K562 (cell line): Measurements from ENCODE around the gene DYNC1I1.

Experiments
- BACH1 ChIP-seq: fragments of 200-800 bp; sonication (Bioruptor generic); IDR thresholded peaks from 2 replicates; pipeline ENCODE4 v1.6.1; 2016; ENCODE audit warnings: missing genetic modification characterization, missing compliant biosample characterization
- ESRRA ChIP-seq: fragments of 450-650 bp; IDR thresholded peaks from 2 replicates; pipeline ENCODE4 v1.6.1; 2014; ENCODE audit warnings: low read depth, mild to moderate bottlenecking, moderate library complexity, borderline replicate concordance
- KAT8 ChIP-seq: fragments of 450-650 bp; IDR thresholded peaks from 2 replicates; pipeline ENCODE4 v1.6.1; 2016; ENCODE audit warnings: low read depth, mild to moderate bottlenecking
- MAX ChIP-seq: sonication (generic); formaldehyde crosslinking; IDR thresholded peaks from 2 replicates; pipeline ENCODE4 v1.9.0; 2022; ENCODE audit warnings: mild to moderate bottlenecking, missing genetic modification reagents
- NCOA1 ChIP-seq: fragments of 450-650 bp; IDR thresholded peaks from 2 replicates; pipeline ENCODE4 v1.6.1; 2016; ENCODE audit warnings: low read depth
- NFIC ChIP-seq: fragments of 450-650 bp; IDR thresholded peaks from 2 replicates; pipeline ENCODE4 v1.6.1; 2017; ENCODE audit warnings: mild to moderate bottlenecking, inconsistent platforms
- NFRKB ChIP-seq: fragments of 450-650 bp; IDR thresholded peaks from 2 replicates; pipeline ENCODE4 v1.6.1; 2016; ENCODE audit warnings: low read depth
- NR1H2 ChIP-seq: sonication (generic); formaldehyde crosslinking; IDR thresholded peaks from 2 replicates; pipeline ENCODE4 v1.4.0; 2020; ENCODE audit warnings: mild to moderate bottlenecking, missing genetic modification reagents
- POLR2AphosphoS2 ChIP-seq: IDR thresholded peaks from 2 replicates; pipeline ENCODE4 v1.6.1; 2012; ENCODE audit warnings: low read length, improper control_type of control experiment
- POLR2G ChIP-seq: fragments of 200-400 bp; formaldehyde crosslinking; IDR thresholded peaks from 2 replicates; pipeline ENCODE4 v1.6.1; 2017; ENCODE audit warnings: low read depth, mild to moderate bottlenecking, antibody characterized with exemption, low read length, moderate library complexity
- RBM34 ChIP-seq: fragments of 200-400 bp; formaldehyde crosslinking; IDR thresholded peaks from 2 replicates; pipeline ENCODE4 v1.6.1; 2018; ENCODE audit warnings: low read length, borderline replicate concordance; ENCODE audit not compliant: insufficient read depth

- TF ChIP-seq NCOA1 (no peak), NR1H2 (CRISPR knock-in tag) (no peak), NFIC (no peak), KAT8 (no peak), NFRKB (no peak), POLR2AphosphoS2 (no peak), MAX (no peak), ESRRA (no peak), RBM34 (no peak), BACH1 (no peak), POLR2G (no peak)
Observed at GRCh38 chr7:95805909-95806308, 33.6 kb downstream of the DYNC1I1 start.
